Left lung (tissue), 10 donors: ENCODE measurements around the gene RPL39. TPM values are rescaled to one million over a fixed set of nuclear protein-coding genes. Genes with fewer than 3 reads are reported as not detected.
"Not testable (repeated sequence)": the region's sequence is repeated elsewhere in the genome, so short reads cannot be mapped to it uniquely, and the experiment has no call there.

Experiments used
- ATAC-seq: fragments of 200-7000 bp; cut with Tn5 transposase; one replicate; pipeline ENCODE4 v1.9.1; 2020; ENCODE audit warnings: moderate library complexity
- DNase-seq, 4 donors: peaks; one replicate each; pipeline ENCODE4 v3.0.0-alpha.2; 2013 to 2020
- H3K27ac ChIP-seq, 2 donors: fragments of 200-600 bp; sonication (generic) in 1 of 2; one replicate each; pipeline versions ENCODE4 v1.5.0 to v1.8.0; 2020 to 2021
- H3K27me3 ChIP-seq, 2 donors: fragments of 200-600 bp; sonication (generic) in 1 of 2; one replicate each; pipeline versions ENCODE4 v1.5.0 to v1.8.0; 2020 to 2021
- H3K36me3 ChIP-seq, 2 donors: fragments of 200-600 bp; sonication (generic) in 1 of 2; one replicate each; pipeline versions ENCODE4 v1.5.0 to v1.8.0; 2020 to 2021
- H3K4me1 ChIP-seq, 2 donors: fragments of 200-600 bp; one replicate each; pipeline ENCODE4 v1.8.0; 2021
- H3K4me3 ChIP-seq, 2 donors: fragments of 200-600 bp; sonication (generic) in 1 of 2; one replicate each; pipeline versions ENCODE4 v1.5.0 to v1.8.0; 2020 to 2021; ENCODE audit warnings: mild to moderate bottlenecking in 1 of 2
- H3K9me3 ChIP-seq, 2 donors: fragments of 200-600 bp; sonication (generic) in 1 of 2; one replicate each; pipeline versions ENCODE4 v1.5.0 to v1.8.0; 2020 to 2021
- intact Hi-C, 2 donors: fragments of 100-400 bp; cut with DNase I; formaldehyde crosslinking; loops; one replicate each; pipeline versions ENCODE4 v1.11.2 to v1.14.2; 2022
- polyA plus RNA-seq, 6 donors: library from polyadenylated mRNA; unstranded; fragments of 120-200 nt; gene quantifications; one replicate each; pipeline ENCODE4 v1.2.1, GENCODE V29; 2013; ENCODE audit not compliant: insufficient read length in 6 of 6
- total RNA-seq, 2 donors: library from RNA; stranded (reverse); fragmentation: NEBNext Ultra II Directional; extraction: Animal tissue kit (Norgen Biotek cat#: 25700); gene quantifications; one replicate each; pipeline ENCODE4 v1.2.1, GENCODE V29; 2021
- TF ChIP-seq, protein P1 (sequence below), 2 donors: fragments of 200-600 bp; sonication (generic) in 1 of 2; IDR thresholded peaks; one replicate each; pipeline versions ENCODE4 v1.5.0 to v1.8.0; 2021; ENCODE audit warnings: antibody characterized with exemption in 2 of 2
- donor health status: DM: no; HTN: yes; CAD: no.
- donor health status: DM: no; HTN: no; CAD: no.

RPL39 gene
- total and polyA plus RNA-seq, 8 donors, result 1,442 to 3,113 (median 2,701) TPM

DNA sequence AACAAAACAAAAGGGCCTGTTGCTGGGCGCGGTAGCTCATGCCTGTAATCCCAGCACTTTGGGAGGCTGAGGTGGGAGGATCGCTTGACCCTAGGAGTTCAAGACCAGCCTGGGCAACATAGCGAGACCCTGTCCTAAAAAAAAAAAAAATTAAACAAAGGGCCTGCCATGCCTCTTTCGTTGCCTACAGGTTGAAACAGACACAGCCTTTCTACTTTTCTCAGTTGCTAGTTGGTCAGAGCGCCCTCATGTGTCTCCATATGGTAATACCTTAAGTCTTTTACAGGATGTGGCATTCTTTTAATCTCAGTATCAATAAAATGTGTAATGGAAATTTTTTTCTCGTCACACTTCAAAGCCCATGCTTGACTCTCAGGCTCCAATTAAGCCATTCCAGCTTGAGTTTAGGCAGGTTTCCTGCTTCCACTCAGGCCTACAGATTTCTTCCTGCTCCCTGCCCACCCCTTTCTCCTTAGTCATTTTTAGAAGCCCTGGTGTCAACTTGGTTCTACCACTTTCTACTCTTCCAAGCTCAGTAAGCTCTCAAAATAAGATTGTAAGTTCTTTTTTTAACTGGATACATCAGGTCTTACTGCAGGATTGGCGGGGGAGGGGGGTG is 37.7 kb downstream of the RPL39 start:
- Histone ChIP-seq H3K4me1 (peaks cover 0 to 16% of the 10 kb centered on the region in 2 donors), H3K4me3 (no peak overlapping the region), H3K27me3 (no peaks in the 10 kb centered on the region), H3K27ac (no peak overlapping the region), H3K36me3 (no peaks in the 10 kb centered on the region), H3K9me3 (no peaks in the 10 kb centered on the region)
- intact Hi-C loops, result no loop called here
- TF ChIP-seq, protein P1, sequence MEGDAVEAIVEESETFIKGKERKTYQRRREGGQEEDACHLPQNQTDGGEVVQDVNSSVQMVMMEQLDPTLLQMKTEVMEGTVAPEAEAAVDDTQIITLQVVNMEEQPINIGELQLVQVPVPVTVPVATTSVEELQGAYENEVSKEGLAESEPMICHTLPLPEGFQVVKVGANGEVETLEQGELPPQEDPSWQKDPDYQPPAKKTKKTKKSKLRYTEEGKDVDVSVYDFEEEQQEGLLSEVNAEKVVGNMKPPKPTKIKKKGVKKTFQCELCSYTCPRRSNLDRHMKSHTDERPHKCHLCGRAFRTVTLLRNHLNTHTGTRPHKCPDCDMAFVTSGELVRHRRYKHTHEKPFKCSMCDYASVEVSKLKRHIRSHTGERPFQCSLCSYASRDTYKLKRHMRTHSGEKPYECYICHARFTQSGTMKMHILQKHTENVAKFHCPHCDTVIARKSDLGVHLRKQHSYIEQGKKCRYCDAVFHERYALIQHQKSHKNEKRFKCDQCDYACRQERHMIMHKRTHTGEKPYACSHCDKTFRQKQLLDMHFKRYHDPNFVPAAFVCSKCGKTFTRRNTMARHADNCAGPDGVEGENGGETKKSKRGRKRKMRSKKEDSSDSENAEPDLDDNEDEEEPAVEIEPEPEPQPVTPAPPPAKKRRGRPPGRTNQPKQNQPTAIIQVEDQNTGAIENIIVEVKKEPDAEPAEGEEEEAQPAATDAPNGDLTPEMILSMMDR (IDR thresholded peaks at IDR 0.05), result peak in 1 of 2 donors; percentile 33
- peak in 1 of 4 donors; percentile 15 for DNase-seq
- ATAC-seq, result no peak

DNA sequence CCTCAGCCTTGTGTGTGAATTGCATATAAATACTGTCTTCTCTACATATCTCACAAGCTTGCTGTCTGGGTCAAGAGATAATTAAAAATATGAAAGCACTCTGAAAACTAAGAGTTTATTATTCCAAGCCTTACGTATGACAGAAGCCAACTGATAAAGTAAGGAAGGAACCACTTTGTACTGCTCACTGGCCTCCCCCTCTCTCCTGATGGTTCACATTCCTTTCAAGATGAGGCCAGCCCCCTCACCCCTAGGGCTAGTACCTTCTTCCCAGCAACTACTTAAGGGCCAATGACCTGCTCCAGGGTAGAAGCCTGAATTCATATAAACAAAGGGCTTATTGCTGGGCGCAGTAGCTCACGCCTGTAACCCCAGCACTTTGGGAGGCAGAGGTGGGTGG is 38.4 kb downstream of the RPL39 start:
- peaks cover 0 to 16% of the 10 kb centered on the region in 2 donors for H3K4me1 ChIP-seq
- H3K4me3 ChIP-seq, result no peak overlapping the region
- H3K36me3 ChIP-seq, result no peaks in the 10 kb centered on the region
- no peaks in the 10 kb centered on the region for H3K9me3 ChIP-seq
- ATAC-seq (no peak), DNase-seq (no peak)
- no peak overlapping the region for H3K27ac ChIP-seq
- intact Hi-C loops, result no loop called here
- no peaks in the 10 kb centered on the region for H3K27me3 ChIP-seq
- TF ChIP-seq, protein P1 (IDR thresholded peaks at IDR 0.05), result no peak

DNA sequence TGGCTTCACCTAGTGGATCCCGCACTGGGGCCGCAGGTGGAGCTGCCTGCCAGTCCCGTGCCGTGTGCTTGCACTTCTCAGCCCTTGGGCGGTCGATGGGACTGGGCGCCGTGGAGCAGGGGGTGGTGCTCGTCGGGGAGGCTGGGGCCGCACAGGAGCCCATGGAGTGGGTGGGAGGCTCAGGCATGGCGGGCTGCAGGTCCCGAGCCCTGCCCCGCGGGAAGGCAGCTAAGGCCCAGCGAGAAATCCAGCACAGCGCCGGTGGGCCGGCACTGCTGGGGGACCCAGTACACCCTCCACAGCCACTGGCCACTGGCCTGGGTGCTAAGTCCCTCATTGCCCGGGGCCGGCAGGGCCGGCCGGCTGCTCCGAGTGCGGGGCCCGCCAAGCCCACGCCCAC is 40.7 kb downstream of the RPL39 start:
- intact Hi-C loops, H3K4me1 ChIP-seq, H3K27me3 ChIP-seq, ATAC-seq, H3K4me3 ChIP-seq, H3K27ac ChIP-seq, H3K9me3 ChIP-seq, H3K36me3 ChIP-seq: not testable (repeated sequence)
- DNase-seq, result peak in 1 of 4 donors; percentile 8

DNA sequence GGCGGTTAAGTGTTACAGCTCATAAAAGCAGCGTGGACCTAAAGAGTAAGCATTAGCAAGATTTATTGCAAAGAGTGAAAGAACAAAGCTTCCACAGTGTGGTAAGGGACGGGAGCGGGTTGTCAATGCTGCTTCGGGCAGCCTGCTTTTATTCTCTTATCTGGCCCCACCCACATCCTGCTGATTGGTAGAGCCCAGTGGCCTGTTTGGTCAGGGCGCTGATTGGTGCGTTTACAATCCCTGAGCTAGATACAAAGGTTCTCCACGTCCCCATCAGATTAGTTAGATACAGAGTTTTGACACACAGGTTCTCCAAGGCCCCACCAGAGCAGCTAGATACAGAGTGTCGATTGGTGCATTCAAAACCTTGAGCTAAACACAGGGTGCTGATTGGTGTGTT is 41.3 kb downstream of the RPL39 start:
- H3K27me3 ChIP-seq, H3K36me3 ChIP-seq, H3K9me3 ChIP-seq, ATAC-seq, H3K4me3 ChIP-seq, DNase-seq, H3K4me1 ChIP-seq, H3K27ac ChIP-seq, intact Hi-C loops: not testable (repeated sequence)

DNA sequence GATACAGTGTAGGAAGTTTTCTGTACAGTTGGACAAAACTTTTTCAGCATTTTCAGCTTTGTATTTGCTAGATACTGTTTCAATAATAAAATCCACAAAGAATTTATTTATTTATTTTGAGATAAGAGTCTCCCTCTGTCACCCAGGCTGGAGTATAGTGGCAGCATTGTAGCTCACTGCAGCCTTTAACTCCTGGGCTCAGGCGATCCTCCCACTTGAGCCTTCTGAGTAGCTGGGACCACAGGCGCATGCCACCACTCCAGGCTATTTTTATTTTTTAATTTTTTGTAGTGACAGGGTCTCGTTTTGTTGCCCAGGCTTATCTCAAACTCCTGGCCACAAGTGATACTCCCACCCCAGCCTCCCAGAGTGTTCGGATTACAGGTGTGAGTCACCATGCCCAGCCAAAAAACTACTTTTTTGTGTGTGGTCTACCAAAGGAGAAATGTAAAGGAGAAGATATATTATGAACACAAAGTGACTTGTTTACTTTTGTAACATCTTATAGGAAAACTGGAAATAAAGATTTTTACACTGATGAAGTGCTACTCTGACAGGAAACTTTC is 46.1 kb downstream of the RPL39 start:
- ATAC-seq (no peak), DNase-seq (no peak)
- Histone ChIP-seq H3K36me3 (no peaks in the 10 kb centered on the region), H3K4me1 (no peaks in the 10 kb centered on the region), H3K27me3 (no peaks in the 10 kb centered on the region), H3K27ac (no peak overlapping the region), H3K4me3 (no peak overlapping the region), H3K9me3 (no peaks in the 10 kb centered on the region)
- TF ChIP-seq, protein P1 (IDR thresholded peaks at IDR 0.05), result no peak
- intact Hi-C loops, result no loop called here

DNA sequence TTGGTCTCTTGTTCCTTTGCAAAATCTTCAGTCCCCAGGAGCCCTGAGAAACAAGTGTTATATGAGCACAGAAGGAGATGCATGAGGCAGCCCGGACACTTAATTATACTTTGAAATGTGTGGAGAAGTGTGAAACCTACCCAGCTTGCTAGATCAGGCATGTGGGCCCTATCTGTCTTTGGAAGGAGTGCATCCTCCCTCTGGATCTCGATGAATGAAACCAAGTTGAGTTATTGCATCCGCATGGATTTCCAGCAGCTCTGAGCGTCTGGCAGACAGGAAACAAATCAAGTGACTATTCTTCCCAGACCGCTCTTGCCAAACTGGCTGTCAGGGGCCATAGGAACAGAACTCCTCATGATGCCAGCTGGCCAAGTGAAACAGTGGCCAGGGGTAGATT is 52.7 kb downstream of the RPL39 start:
- ATAC-seq (no peak), DNase-seq (no peak)

More for the DNA sequence above, 52.7 kb downstream of the RPL39 start:
- TF ChIP-seq, protein P1 (IDR thresholded peaks at IDR 0.05), result no peak
- Histone ChIP-seq H3K9me3 (no peaks in the 10 kb centered on the region), H3K27me3 (no peaks in the 10 kb centered on the region), H3K27ac (no peak overlapping the region), H3K4me1 (peaks cover 0 to 8% of the 10 kb centered on the region in 2 donors), H3K36me3 (no peaks in the 10 kb centered on the region), H3K4me3 (no peak overlapping the region)
- intact Hi-C loops, result no loop called here

Other genes starting within 250 kb of the RPL39 start
- 10 to 100 TPM; 19.5 to 21.2 TPM for gene STEEP1, start 226.2 kb downstream of the RPL39 start, total RNA-seq
- 10 to 100 TPM; 27.0 to 35.6 (median 32.1) TPM for gene STEEP1, start 226.2 kb downstream of the RPL39 start, polyA plus RNA-seq
- 10 to 100 TPM; 60.4 to 73.2 TPM for gene UBE2A, start 217.1 kb downstream of the RPL39 start, total RNA-seq
- 100 to 1,000 TPM in 1 of 6 donors, 10 to 100 TPM in 5; 89.5 to 100 (median 92.7) TPM for gene UBE2A, start 217.1 kb downstream of the RPL39 start, polyA plus RNA-seq
- gene NKRF, start 185.2 kb downstream of the RPL39 start, total RNA-seq, result 1 to 10 TPM; 7.0 to 8.8 TPM
- 10 to 100 TPM; 11.9 to 15.1 (median 12.9) TPM for gene NKRF, start 185.2 kb downstream of the RPL39 start, polyA plus RNA-seq
- gene SEPTIN6, start 98.5 kb downstream of the RPL39 start, total RNA-seq, result 10 to 100 TPM; 19.1 to 20.3 TPM
- gene SEPTIN6, start 98.5 kb downstream of the RPL39 start, polyA plus RNA-seq, result 10 to 100 TPM; 28.8 to 43.1 (median 36.1) TPM
- 1 to 10 TPM; 2.4 to 4.2 TPM for gene SOWAHD, start 33.0 kb downstream of the RPL39 start, total RNA-seq
- under 1 TPM; 0.34 to 0.96 (median 0.60) TPM for gene SOWAHD, start 33.0 kb downstream of the RPL39 start, polyA plus RNA-seq
- 1 to 10 TPM; 4.5 to 5.5 TPM for gene UPF3B, start 61.3 kb upstream of the RPL39 start, total RNA-seq
- gene UPF3B, start 61.3 kb upstream of the RPL39 start, polyA plus RNA-seq, result 10 to 100 TPM; 24.4 to 33.8 (median 27.5) TPM
- gene RNF113A, start 80.1 kb upstream of the RPL39 start, total RNA-seq, result 10 to 100 TPM; 10.2 to 11.2 TPM
- gene RNF113A, start 80.1 kb upstream of the RPL39 start, polyA plus RNA-seq, result 10 to 100 TPM; 10.2 to 13.3 (median 11.9) TPM
- gene NDUFA1, start 80.2 kb upstream of the RPL39 start, total RNA-seq, result 10 to 100 TPM; 81.7 to 91.9 TPM
- 10 to 100 TPM; 77.8 to 90.4 (median 85.5) TPM for gene NDUFA1, start 80.2 kb upstream of the RPL39 start, polyA plus RNA-seq
- gene AKAP14, start 104.3 kb upstream of the RPL39 start, total RNA-seq, result 1 to 10 TPM in 1 of 2 donors, not detected in 1; 2.7 TPM
- 1 to 10 TPM in 5 of 6 donors, under 1 TPM in 1; 0.81 to 4.8 (median 3.3) TPM for gene AKAP14, start 104.3 kb upstream of the RPL39 start, polyA plus RNA-seq
- 1 to 10 TPM; 6.6 to 6.9 TPM for gene NKAP, start 152.1 kb upstream of the RPL39 start, total RNA-seq
- 10 to 100 TPM; 13.4 to 15.8 (median 14.7) TPM for gene NKAP, start 152.1 kb upstream of the RPL39 start, polyA plus RNA-seq